Pulmonary artery endothelial cell (primary cell): Measurements from ENCODE around the gene RGS12. TPM values are rescaled to one million over a fixed set of nuclear protein-coding genes. Genes with fewer than 3 reads are reported as not detected.

ENCODE experiments used
- DNase-seq: peaks from one replicate; pipeline ENCODE4 v3.0.0-alpha.2; 2011; ENCODE audit warnings: low read depth, low spot score
- total RNA-seq: library from RNA; depleted of rRNA; stranded (reverse); fragments of >200 nt; gene quantifications from 2 replicates; pipeline ENCODE4 v1.2.3, GENCODE V29; 2014

Gene RGS12, protein sequence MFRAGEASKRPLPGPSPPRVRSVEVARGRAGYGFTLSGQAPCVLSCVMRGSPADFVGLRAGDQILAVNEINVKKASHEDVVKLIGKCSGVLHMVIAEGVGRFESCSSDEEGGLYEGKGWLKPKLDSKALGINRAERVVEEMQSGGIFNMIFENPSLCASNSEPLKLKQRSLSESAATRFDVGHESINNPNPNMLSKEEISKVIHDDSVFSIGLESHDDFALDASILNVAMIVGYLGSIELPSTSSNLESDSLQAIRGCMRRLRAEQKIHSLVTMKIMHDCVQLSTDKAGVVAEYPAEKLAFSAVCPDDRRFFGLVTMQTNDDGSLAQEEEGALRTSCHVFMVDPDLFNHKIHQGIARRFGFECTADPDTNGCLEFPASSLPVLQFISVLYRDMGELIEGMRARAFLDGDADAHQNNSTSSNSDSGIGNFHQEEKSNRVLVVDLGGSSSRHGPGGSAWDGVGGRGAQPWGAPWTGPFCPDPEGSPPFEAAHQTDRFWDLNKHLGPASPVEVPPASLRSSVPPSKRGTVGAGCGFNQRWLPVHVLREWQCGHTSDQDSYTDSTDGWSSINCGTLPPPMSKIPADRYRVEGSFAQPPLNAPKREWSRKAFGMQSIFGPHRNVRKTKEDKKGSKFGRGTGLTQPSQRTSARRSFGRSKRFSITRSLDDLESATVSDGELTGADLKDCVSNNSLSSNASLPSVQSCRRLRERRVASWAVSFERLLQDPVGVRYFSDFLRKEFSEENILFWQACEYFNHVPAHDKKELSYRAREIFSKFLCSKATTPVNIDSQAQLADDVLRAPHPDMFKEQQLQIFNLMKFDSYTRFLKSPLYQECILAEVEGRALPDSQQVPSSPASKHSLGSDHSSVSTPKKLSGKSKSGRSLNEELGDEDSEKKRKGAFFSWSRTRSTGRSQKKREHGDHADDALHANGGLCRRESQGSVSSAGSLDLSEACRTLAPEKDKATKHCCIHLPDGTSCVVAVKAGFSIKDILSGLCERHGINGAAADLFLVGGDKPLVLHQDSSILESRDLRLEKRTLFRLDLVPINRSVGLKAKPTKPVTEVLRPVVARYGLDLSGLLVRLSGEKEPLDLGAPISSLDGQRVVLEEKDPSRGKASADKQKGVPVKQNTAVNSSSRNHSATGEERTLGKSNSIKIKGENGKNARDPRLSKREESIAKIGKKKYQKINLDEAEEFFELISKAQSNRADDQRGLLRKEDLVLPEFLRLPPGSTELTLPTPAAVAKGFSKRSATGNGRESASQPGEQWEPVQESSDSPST (N-terminal part only)
- 45.5 and 47.8 TPM in 2 replicates for total RNA-seq

DNA sequence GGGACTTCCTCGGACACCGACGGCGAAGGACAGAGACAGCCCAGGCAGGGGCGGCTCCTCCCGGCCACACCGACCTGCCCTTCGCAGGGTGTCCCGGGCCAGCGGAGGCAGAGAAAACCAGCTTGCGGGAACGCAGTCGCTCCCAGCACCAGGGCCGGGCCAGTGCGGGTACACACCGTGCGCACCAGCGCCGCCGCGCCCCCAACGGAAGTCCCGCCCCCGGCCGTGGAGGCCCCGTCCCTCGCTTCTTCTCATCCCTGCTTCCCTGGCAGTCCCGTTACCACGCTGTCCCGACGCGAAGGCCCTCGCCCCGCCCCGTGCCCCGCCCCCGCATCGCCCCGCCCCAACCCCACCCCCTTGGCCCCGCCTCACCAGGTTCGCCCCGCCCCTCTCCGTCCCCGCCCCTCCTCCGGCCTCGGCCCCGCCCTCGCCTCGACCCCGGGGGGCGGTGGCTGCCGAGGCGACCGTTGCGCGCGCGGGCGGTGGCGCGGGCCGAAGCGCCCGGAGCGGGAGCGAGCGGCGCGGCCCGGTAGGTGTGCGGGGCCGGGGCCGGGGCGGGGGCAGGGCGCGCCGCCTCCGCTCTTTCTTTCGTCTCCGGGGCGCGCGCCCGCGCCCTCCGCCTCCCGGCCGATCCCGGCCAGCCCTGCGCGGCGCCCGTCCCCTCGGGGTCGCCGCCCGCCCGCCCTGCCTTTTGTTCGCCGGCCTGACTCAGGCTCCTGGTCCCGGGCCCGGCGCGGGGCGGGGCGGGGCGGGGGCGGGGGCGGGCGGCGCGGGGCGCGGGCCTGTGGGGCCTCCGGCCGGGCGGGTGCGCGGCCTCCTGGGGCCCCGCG, at the start of gene RGS12:
RGS12 (plus strand) TSS at position 451 of the 830 bp plus-strand sequence. CDS start 23,150 bp downstream, outside the sequence.
- peak; percentile 78 for DNase-seq

DNA sequence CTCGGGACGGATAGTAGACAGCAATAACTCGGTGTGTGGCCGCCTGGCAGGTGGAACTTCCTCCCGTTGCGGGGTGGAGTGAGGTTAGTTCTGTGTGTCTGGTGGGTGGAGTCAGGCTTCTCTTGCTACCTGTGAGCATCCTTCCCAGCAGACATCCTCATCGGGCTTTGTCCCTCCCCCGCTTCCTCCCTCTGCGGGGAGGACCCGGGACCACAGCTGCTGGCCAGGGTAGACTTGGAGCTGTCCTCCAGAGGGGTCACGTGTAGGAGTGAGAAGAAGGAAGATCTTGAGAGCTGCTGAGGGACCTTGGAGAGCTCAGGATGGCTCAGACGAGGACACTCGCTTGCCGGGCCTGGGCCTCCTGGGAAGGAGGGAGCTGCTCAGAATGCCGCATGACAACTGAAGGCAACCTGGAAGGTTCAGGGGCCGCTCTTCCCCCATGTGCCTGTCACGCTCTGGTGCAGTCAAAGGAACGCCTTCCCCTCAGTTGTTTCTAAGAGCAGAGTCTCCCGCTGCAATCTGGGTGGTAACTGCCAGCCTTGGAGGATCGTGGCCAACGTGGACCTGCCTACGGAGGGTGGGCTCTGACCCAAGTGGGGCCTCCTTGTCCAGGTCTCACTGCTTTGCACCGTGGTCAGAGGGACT, 49.6 kb upstream of the RGS12 start:
- DNase-seq = no peak

DNA sequence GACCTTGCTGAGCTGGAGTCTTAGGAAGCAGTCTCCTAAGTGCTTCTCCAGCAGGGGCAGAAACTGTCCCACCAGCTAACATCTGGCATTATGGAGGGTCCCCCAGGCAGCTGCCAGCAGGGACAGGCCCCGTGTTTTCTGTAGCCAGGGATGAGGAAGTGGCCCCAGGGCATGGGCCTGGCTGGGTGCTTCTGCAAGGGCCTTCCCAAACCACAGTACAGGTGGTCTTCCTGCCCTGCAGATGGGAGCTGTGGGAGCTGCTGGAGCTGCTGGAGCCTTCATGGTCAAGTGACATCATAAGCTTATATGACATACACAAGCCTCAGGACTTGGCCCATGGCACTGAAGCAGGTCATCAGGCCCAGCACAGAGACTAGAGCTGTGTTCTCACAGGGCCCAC, 48.8 kb upstream of the RGS12 start:
- DNase-seq = no peak

DNA sequence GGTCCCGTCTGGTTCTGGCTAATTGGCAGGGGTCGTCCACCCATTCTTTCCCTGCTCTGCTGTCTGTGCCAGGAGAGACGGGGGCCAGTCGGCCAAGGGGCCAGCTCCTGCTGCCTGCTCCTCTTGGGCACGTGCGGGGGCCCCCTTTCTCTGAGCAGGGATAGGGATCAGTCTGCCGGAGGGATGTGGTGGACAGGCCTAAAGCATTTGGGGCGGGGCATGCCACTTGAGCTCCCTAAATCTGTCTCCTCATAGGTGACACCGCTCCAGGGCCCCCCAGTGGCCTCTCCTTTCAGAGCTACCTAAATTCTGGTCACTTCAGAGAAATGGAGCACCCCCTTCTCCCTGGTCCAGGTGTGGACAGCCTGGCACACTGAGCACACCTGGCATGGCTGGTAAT, 48.1 kb upstream of the RGS12 start:
- DNase-seq = no peak

DNA sequence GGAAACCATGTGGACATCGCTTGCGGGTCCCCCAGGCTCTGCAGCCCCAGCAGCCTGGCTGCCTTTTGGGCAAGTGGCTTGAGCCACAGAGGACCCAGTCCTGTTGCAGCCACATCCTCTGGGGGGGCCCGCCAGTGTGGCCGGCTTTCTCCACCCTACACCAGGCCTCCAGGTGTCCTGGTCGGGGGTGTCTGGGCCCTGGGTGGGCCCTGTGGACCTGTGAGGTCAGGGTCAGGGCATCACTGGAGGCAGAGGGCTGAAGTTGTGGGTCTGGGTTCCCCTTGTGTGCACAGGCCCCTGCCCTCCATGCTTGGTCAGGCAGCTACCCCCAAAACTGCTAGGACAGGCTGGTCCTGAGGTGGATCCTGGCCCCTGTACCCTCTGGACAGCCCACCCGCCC, 47.1 kb upstream of the RGS12 start:
- DNase-seq = no peak

DNA sequence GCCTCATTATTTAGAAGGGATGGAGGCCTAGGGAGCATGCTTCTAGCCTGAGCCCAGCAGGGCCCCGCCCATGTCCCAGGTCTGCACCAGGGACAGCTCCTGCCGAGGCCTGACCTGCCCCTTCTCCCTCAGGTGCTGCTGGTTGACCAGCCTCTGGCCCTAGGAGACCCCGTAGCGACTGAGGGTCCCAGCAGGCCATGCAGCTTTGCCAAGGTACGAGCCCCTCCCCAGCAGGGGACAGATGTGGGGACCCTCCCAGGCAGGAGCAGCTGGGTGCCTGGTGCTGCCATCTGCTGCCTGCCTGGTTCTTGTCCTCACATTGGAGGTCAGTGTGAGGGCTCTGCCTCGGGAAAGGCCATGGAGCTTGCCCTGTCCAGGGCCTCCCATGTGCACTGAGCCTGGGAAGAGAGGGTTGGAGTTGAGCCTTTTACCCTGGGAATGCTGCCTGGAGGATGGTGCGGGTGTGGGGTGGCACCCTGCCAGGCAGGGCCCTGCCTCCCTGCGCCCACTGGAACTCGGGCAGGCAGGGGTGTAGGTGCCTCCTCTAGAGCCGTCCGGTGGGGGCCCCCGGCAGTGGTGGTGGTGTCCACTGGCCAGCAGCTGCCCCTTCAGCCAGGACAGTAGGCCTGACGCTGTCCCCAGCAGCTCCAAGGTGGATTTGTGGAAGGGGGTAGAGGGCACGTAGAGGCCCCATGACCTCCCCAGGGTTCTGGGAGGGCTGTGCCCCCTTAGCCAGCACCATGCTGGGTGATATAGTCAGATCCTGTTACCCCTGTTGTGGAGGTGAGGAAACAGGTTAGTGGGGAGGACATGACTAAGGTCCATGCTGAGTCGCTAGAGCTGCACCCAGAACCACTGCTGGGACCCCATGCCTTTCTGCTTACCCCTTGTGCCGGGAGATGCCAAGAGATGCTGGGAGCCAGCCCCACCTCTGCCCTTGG, 46.1 kb upstream of the RGS12 start:
- no peak for DNase-seq

DNA sequence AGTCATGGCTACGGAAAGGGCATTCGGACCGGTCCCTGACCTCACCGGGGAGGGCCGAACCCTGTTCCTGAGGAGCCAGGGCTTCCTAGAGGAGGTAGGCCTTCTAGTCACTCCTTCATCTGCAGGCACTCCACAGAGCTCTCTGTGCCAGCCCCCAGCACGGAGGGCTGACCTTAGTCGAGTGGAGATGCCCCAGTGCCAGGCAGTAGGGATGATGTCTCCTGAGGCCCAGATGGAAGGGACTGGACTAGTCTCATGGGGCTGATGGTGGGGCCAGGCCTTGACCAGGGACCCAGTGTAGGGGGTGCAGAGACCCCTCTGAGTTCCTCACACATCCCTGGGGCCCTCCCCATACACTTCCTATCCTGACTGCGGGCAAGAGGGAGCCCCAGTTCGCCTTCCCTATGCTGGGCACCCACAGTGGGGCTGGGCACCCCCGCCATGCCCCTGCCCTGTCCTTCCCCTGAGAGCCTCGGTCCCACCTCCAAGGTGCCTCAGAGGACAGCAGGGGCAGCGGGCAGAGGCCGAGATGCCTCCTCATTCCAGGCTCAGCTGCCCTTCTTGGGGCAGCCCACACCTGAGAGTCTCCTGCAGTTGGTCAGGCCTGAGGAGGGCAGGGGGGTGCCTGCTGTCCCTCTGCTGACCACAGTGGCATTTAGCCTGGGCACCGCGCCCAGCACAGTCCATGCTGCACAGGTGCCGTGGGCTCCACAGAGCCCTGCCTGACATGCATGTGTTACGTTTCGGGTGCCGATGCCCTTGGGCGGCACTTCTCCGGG, 45.2 kb upstream of the RGS12 start:
- DNase-seq = no peak

DNA sequence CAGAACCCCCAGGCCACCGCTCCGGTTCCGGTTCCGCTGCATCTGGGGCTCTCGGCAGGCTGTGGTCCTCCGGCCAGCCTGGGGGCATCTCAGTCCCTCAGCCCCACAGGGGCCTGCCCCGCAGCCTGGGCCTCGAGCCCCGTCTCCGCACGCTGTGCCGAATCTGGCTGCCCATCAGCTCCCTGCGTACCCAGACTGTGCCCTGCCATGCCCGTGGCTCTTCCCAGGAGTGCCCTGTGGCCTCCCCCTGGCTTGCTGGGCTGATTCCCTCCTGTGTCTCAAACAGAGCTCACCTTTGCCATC, 44.7 kb upstream of the RGS12 start:
- no peak for DNase-seq

DNA sequence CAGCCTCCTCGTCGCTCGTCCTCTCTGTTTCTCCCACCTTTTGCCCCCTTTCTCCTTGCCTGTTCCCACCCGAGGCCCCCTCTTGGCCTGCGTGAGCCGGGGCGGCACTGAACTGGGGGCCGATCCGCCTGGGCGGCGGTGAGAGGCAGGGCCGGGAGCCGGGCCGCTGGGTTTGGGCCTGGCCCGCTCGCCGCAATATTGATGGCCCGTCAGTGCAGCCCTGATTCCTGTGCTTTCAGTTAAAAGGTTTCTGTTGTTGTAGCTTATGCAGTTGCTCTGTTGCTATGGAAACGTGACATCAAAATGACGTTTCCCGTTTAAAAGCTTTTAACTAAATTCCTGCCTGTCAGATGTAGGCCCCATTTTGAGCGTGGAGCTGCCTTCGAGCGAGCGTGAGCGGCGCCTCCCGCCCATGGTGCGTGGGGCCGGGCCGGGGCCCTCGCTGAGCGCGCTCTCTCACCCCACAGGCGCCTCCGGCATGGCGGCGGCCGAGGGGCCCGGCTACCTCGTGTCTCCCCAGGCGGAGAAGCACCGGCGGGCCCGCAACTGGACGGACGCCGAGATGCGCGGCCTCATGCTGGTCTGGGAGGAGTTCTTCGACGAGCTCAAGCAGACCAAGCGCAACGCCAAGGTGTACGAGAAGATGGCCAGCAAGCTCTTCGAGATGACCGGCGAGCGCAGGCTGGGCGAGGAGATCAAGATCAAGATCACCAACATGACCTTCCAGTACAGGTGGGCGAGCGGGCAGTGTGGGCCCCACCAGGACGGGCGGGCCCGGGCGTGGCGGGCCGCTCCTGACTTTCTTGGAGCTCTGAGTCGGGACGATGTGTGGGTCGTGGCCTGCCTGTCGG, 43.8 kb upstream of the RGS12 start, which contains the start of gene MSANTD1:
MSANTD1 (plus strand) TSS at position 349 of the 851 bp plus-strand sequence; CDS start at position 413, 64 bp downstream.
- no peak for DNase-seq

DNA sequence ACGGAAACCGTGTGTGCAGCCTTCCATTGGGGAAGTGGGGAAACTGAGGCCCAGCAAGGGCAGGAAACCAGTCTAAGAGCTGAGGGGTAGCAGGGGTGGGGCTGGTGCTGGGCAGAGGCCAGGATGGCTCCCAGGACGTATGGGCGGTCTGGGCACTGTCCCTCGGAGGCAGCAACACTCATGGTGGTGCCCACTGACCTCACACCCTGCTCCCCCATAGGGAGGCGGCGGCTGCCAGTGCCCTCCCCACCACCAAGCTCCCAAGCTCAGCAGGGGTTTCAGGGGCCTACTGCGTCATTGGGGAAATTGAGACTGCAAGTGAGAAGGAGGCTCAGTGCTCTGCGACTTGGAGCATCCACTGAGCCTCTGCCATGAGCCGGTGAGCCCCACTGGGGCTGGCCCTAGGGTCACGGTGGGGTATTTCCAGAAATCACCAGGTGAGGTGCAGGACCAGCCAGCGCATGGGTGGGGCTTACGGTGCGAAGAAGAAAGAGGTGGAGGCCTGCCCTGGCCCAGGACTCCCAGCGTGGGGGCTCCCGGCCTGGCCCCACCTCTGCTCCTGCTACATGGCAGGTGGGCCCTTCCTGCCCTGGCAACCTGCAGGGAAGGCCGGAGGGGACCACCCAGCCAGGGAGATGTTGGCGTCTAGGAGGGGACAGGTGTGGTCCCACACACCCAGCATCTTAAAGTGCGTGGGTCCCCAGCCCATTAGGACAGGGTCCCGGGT, 42.9 kb upstream of the RGS12 start:
- DNase-seq = no peak

DNA sequence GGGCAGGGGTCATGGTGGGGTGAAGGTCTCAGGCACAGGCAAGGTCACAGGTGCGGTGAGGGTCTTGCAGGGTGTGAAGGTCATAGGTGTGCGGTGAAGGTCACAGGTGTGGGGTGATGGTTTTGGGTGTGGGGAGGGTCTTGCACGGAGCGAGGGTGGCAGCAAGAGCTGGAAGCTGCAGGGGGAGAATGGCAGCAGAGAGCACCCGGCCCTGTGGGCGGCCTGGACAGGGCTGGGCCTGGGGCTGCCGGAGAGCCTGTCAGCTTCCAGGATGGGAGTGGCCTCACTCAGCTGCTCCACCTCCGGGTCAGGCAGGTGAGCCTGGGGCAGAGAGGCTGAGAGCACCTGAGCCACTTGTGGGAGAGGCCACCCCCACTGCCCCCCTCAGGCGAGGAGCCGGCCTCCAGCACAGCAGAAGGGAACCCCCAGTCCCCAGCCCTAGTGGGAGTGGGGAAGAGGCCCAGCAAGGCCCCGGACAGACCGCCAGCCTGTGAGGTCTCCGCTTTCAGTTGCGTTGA, 42.3 kb upstream of the RGS12 start:
- no peak for DNase-seq

DNA sequence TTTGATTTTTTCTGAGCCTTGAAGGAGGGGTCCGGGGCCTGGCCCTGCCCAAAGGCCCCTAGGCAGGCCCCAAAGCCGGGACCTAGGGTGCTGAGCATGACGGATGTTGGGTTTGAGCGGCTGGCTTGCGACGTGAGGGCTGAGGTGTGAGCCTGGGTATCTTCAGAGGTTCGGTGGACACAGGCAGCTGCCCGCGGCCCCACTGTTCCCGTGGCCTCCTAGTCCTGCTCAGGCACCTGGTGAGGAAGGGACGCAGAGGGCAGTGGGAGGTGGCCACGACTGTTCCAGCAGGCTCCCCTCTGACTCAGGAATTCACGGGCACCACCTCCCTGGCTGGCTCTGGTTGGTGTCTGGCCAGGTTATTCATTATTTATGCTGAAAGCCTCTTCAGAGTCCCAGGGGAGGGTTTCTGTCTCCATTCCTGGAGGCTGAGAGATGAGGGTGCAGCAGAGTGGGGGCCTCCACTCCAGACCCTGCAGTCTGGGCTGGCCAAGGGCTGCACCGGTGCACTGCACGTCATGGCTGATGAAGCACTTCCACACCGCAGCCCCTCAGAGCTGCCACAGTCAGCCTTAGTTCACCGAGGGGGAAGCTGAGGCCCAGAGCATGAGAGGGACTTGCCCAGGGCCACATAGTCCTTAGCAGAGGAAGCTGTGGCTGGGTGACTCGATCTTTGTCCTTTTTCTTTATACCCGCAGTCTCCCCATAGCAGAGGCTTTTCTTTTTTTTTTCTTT, 41.7 kb upstream of the RGS12 start:
- DNase-seq = no peak

DNA sequence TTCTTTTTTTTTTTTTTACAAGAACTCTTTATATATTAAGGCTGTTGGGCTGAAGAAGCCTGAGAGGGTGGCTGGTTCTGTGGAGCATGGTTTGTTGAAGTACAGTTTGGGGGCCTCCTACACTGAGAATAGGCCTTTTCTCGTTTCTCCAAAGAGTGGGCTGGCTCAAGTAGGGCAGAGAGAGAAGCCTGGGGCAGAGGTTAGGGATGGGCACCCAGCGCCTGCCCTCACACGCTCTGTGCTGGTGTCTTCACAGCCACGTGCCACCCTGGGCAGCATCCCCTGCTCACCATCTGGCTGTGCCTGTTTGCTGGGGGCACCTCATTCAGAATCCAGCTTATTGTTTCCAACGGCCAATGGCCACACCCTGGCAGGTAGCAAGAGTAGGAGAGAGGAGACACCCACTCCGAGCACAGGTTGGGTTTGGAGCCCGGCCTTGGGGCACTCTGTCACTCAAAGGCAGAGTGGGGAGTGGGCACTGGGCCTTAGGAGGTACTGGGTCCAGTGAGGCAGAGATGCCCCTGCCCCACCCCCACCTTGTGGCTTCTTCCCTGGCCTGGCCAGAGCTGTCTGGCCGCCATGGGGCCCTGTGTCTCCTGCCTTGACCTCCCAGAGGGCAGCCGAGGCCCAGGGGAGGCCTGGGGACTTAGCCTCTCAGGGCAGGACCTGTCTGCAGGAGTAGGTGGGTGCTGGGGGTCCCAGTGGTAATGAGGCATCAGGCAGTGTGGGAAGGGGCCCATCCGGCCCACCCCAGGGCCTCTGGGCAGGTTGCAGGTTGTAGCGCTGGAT, 40.9 kb upstream of the RGS12 start:
- DNase-seq = no peak

DNA sequence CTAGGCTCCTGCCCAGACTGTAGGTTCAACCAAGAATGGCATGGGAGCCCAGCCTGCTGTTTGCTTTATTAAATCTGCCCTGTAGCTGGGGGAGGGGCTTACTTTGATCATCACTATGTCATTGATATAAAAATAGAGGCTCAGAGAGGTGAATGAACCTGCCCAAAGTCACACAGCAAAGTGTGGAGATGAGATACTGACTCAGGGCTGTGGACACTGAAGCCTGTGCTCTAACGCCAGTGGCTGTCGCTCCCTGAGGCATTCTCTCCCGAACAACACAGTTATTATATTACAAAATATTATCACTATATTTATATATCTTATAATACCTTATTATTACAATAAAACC, 40.4 kb upstream of the RGS12 start:
- no peak for DNase-seq
